GM21360 (cell line): ENCODE data around the gene NINJ2.
"Not testable (repeated sequence)": the region's sequence is repeated elsewhere in the genome, so short reads cannot be mapped to it uniquely, and the experiment has no call there.

Experiments
- ATAC-seq: cut with Tn5 transposase; IDR thresholded peaks from one replicate; pipeline ENCODE4 v1.9.1; 2021; ENCODE audit warnings: mild to moderate bottlenecking, moderate library complexity; ENCODE audit not compliant: unreplicated experiment

NINJ2 gene

DNA sequence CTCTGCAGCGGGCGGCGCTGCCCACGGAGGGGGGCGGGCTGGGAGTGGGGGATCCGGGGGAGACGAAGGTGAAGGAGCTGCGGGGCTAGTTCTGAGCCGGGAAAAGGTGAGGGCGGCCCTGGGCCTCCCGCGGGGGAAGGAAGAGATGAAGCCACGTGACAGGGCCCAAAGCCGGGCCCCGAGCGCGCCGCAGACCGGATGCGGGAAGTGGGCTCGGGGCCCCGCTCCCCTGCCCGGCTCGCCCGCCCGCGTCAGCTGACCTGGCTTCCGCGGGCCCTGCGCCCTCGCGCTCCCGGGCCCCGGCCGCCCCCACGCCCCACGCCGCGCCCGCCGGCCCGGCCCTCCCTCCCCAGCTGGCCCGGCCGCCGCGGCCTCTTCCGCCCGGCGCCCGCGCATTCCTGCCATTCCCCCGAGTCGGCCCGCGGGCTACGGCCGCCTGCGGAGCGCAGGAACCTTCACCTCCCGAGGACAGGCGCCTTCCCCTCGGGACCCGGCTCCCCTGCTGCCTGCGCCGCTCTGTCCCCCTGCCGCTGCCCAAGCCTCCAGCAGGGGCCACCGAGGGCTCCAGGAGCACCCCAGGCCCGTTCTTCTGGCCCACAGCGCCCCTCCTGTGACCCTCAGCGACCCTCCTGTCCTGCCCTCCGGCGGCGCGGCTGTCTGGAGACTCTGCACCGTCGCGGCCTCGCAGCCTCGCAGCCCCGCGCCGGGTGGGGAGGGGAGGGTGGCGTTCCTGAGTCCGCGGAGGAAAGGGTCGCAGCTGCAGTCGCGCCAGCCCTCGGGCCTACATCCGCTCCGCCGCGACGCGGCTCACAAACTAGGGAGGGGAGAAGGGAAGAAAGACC lies 20.4 kb downstream of the NINJ2 start:
- ATAC-seq: peak; percentile 57

DNA sequence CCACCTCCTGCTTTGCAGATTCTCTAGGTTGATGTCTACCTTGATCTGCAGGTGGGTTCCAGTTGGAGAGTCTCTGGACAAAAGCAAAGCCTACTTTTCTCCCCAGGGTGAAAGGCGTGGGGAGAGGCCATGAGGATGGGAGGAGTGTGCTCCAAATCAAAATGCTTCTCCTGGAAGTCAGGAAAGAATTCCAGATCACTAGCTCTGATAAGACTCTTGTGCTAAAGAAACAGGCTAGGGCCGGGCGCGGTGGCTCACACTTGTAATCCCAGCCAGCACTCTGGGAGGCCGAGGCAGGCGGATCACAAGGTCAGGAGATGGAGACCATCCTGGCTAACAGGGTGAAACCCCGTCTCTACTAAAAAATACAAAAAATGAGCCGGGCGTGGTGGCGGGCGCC lies 21.9 kb downstream of the NINJ2 start:
- ATAC-seq: not testable (repeated sequence)

DNA sequence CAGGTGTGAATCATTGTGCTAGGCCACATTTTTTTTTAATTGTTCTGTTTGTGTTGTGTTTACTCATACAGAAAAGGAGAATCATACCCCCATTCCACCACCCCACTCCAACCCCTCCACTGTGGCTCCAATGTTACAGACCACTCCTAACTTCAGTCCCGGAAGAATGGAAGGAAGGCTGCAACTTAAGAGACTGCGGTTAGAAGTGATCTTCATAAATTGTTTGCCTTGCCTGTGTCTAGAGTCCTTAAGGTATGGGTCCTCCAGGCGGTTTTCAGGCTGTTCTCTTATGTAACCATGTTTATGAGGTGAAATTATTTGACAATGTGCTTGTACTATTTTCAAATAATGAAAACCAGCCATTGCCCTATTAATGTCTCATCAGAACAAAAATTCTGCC lies 22.5 kb downstream of the NINJ2 start:
- no peak for ATAC-seq

DNA sequence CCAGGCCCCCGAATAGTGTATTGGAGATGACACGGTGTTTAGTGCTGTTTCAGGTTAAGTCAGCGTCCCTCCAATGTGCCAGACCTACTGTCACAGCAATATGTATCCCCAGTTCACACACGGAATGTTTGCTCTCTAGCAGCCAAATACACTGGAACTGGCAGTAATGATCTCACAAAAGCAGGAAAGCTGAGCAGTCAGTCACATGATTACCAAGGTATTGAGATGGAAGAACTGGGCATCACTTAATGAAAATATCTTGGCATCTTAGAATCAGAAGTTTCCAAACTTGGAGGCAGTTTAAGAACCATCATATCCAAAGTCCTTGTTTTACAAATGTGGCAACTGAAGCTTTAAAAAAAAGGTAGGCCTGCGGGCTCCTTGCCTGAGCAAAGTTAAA lies 23.3 kb downstream of the NINJ2 start:
- no peak for ATAC-seq

DNA sequence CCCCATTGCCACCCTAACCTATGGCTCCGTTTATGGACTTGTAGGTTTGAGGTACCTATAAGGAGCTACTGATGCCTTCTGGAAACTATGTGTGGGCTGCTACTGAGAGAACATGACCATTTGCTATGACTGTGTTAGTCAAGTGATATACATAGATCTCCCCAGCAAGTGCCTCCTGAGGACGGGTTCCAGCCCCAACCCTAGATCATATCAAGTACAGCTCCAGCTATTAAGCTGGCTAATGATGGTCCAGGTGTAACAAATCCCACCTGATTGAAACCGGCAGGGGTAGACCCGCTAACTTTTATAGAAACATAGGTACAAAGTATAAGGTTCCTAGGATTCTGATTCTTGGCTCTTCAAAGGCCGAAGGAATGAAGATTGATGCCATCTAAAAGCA lies 23.7 kb downstream of the NINJ2 start:
- no peak for ATAC-seq

DNA sequence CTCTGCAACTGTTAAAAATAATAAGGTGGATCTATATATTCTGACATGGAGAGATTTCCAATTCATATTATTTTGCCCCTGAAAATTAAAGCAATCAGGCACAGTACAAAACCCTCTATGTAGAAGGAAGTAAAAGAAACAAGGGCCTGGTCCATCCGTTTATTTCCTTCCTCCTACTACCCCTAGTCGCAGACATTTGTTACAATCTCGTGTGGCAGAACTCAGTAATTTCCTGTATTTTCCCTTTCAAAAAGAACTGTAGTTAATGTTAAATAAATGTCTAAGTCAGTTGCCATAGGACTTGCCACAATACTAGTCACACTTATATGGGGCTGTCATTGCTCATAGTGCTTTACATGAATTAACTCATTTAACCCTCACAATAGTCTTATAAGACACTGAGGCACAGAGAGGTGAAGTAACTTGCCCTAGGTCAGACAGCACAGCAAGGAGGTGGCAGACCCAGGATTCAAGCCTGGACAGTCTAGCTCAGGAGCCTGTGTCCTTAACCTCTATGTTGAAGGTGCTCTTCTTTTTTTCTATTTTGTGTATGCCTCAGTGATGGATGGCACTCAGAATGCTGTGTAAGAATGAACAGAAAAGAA lies 24.2 kb downstream of the NINJ2 start:
- no peak for ATAC-seq

DNA sequence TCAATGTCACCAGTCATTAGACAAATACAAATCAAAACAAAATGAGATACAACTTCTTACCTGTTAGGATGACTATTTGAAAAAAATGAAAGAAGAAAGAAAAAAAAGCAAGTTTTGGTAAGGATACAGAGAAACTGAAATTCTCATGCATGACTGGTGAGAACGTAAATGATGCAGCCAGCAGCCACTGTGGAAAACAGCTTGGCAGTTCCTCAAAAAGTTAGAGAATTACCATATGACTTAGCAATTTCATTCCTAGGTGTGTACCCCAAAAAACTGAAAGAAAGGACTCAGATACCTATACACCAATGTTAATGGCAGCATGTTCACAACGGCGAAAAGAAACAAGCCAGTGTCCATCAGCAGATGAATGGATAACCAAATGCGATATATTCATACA lies 26.6 kb downstream of the NINJ2 start:
- no peak for ATAC-seq

DNA sequence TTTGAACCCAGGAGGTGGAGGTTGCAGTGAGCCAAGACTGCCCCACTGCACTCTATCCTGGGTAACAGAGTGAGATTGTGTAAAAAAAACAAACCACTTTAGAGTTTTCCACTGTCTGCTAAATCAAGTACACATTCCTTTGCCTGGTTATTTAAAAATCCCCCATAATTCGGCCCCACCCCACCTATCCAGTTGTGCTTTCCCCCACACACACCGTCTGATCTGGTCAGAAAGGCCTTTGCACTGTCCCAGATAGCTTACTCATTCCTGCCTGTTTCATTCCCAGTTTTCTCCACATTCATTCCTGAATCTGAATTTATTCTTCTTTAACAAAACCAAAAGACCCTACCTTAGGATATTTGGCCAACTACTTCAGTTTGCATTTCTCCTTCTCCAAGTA lies 29.5 kb downstream of the NINJ2 start:
- ATAC-seq: no peak

DNA sequence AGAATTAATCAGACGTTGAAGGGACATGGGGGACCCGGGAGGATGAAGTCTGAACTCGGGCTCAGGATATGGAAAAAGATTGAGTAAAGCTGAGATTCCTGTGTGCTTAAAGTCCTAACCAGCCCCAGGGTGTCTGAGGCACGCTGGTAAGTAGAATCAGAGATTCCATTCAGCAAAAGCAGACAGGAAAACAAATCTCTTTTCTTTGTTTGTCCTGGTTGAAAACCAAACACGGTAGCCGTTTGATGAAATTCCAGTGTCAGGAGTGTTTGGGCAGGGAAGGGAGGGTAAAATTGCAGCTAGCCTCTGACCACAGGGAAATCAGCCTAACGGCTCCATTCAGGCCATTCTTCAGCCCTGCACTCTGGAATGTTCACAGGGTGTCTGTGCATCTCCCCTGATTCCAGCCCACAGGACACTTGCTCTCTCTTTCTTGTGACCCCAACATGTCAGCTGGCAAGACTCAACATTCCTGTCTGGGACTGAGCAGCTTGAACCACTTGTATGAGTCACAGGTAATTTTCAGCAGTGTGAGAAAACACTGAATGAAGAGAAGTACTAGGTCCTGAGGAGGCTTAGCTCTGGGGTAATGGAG lies 31.0 kb downstream of the NINJ2 start:
- ATAC-seq: no peak

DNA sequence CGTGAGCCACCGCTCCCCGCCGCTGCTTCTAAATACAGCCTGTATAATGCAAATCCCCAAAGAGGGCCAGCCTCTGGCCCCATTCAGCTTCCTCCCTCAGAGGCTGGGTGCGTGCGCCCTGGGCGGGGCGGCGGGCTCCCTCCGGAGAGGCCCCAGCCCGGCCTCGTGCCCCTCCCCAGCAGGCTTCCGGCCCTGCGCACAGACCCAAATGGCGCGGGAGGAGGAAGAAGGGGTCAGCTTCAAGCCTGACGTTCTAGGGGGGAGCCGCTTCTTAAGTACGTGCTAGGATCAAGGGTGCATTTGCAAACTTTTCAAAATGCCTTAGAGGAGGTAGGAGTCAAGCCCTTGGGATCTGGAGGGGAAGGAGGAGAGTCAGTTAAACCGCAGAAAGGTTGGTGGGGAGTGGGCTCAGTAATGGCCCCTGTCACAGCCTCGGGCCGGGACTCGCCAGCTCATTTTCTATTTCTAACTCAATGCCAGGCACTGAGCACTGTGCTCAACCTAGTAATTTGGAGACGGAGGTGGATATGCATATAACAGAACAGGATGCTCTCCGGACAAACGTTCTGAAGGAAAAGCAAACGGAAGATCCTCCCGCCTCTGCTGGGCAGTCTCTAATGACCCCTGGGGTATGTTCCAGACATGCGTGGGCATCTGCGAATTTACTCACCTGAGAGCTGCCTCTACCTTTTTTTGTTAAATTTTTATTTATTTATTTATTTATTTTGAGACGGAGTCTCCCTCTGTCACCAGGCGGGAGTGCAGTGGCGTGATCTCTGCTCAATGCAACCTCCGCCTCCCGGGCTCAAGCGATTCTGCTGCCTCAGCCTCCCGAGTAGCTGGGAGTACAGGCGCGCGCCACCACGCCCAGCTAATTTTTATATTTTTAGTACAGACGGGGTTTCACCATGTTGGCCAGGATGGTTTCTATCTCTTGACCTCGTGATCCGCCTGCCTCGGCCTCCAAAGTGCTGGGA lies 32.3 kb downstream of the NINJ2 start:
- peak; percentile 75 for ATAC-seq

DNA sequence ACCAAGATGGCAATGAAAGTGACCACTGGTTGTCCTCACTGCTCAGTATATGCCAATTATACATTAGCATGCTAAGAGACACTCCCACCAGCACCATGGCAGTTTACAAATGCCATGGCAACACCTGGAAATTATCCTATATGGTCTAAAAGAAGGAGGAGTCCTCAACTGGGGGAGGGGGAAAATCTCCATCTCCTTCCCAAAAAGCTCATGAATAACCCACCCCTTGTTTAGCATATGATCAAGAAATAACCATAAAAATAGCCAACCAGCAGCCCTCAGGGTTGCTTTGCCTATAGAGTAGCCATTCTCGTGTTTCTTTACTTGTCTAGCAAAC lies 34.5 kb downstream of the NINJ2 start:
- ATAC-seq: not testable (repeated sequence)

DNA sequence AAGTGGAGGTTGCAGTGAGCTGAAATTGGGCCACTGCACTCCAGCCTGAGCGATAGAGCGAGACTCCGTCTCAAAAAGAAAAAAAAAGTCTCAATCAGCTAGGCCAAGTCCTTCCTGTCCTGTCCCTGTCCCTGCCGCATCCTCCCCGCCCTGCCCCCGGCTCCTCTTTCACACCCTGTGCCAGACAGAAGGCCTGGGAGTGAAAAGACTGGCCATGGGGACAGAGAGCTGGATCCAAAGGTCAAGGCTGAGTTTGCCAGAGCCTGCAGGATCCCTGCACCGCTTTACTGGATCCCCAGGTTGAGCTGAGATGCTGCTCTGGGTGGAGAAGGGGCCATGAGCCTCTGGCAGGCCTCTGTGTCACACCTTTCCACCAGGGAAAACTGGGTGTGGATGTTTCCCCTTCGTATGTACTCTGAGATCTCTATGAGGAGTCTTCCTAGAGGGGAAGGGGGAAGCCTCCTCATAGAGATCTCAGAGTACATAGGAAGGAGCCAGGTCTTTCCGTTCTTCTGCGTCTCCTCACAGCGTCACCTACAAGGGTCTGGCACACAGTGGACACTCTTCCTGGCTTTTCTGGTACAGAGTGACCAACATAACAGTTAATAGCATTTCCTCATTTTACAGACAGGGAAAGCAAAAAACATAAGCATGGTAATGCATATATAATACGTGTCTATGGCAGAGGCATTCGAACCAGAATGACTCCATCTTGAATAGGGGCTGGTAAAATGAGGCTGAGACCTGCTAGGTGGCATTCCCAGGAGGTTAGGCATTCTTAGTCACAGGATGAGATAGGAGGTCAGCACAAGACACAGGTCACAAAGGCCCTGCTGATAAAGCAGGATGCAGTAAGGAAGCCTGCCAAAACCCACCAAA lies 35.1 kb downstream of the NINJ2 start:
- no peak for ATAC-seq

DNA sequence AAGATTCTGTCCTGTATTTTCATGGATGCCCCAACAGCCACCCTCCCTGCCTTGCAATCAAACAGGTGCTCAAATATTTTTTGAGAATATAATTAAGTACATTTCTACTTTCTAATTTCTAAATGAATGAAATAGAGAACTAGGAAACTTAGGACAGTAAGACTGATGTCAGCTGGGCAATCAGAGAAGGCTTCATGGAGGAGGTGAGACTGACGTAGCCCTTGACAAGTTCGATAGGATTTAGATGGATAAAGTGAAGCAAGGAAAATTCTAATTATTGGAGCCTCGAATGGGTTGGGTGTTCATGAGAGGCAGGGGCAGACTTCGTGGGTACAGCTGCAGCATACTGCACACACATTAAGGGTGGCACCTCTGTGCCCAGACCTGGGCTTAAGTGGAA lies 36.0 kb downstream of the NINJ2 start:
- no peak for ATAC-seq

DNA sequence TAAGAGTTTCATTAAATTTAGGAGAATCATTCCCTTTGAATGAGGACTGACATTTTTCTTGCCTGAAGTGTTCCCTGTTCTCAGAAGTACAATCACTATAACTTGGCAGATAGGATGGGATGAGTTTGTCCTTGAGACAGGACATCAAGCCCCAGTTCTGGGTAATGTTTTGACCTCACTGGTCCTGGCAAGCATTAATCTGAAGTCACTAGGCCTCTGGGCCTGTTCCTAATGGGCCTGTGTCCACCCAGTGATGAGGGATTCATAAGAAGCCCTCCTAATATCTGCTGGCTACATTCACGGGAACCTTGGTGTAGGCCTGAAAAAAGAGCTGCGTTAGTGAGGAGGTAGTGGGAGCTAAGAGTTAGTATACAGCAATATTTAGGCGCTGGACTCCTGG lies 37.2 kb downstream of the NINJ2 start:
- no peak for ATAC-seq

DNA sequence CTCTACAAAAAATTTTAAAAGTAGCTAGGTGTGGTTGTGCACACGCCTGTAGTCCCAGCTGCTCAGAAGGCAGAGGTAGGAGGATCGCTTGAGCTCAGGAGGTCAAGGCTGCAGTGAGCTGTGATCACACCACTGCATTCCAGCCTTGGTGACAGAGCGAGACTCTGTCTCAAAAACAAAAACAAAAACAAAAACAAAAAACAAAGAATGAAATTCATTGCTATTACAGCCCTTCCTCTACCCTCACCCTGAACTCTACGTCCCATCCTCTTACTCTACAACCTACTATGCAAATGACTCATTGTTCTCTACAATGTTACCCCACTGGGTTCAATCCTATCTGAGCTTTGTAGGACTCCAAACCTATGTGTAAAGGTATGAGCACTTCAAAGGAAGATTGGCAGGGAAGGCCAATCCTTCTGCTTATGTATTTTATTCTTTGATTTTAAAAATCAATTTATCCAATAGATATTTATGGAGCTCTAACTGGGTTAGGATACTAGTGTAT lies 39.3 kb downstream of the NINJ2 start:
- ATAC-seq: no peak

DNA sequence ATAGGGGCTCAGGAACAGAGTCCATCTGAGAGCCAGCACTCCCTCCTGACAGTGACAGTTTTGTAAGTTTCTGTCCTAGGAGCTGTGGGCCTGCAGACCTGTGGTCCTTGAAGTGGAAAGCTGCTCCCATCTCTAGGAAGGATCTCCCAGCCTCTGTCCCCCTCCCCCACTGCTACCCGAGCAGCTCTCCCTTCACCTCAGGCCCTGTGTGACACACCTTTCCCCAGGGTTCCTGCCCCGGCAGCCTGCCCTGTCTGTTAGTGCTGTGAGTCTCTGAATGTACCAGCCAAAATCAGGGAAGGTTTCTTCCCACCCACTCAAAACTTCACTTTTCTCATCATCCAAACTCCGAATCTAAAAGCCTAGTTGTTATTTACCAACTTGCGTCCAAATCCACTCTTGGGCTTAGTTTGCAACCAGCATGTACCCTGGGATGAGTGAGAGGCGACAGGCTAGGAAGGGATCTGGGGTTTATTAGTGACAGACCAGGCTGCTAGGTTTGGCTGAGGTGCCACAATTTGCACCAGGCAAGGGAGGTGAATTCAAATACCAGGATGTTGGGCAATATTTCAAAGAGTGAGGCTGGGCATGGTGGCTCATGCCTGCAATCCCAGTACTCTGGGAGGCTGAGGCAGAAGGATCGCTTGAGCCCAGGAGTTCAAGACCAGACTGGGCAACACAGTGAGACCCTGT lies 39.9 kb downstream of the NINJ2 start:
- ATAC-seq: no peak

DNA sequence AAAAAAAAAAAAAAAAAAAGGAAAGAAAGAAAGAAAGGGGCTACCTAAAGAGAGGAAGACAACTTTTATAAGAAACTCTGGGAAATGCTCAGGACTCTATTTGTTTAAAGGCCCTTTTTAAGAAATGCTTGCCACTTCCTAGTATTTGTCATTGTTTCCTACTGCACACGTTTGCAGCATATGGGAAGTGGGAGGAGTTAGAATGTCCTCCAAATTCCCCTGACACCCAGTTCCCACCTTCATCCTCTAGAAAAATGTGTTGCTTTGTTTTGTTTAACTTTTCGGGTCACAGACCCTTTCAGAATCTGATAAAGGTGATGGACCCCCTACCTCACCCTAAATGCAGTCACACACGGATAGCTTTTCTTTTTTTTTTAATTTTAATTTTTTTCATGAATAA lies 40.8 kb downstream of the NINJ2 start:
- no peak for ATAC-seq

DNA sequence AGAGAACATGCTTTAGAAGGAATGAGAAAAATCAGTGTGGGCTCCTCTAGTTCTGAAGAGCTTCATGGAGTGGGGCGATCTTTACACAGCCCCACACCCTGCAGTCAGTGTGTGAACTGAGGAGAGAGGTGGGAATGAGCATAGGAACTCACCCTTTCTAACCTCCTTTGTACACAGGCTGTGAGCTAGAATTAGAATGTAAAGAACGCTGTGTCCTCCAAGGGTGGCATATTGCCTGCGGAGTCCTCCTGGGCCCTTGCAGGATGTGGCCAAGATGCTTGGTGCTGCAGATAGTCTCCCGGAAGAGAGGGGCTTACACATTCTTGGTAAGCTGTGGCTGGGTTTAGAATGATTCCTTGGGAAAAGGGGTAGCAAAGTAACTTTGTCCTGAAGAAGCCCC lies 43.9 kb downstream of the NINJ2 start:
- no peak for ATAC-seq

DNA sequence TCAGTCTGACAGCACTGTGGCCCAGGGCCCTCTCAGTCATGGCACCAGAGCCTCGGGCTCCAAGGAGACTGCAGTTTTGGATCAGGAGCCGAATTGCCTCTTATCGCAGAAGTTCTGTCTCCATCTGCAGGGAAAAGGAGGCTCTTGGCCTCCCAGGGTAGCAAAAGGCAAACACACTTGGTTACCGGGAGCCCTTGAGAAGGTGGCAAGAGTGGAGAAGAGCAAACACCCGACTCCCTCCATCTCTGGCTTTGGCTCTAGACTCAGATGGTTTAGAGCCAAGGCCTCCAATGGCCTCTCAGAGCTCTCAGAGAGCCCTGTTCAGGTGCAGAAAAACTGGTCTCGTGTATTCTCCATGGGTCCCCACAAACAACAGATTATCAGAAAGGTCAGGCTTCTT lies 44.6 kb downstream of the NINJ2 start:
- ATAC-seq: no peak
